Neutrophil (primary cell): ENCODE results near the gene ACP4.

ENCODE experiments used
- H3K27ac ChIP-seq: fragments of 200-600 bp; sonication (generic); 2 replicates; pipeline ENCODE4 v1.5.1; 2016; ENCODE audit warnings: mild to moderate bottlenecking, moderate library complexity
- H3K27me3 ChIP-seq: fragments of 200-600 bp; sonication (generic); 2 replicates; pipeline ENCODE4 v1.6.0; 2016; ENCODE audit warnings: mild to moderate bottlenecking
- H3K36me3 ChIP-seq: fragments of 200-600 bp; sonication (generic); 2 replicates; pipeline ENCODE4 v1.5.1; 2017
- H3K4me1 ChIP-seq, 2 experiments: fragments of 200-600 bp in 1 of 2; sonication (generic) in 1 of 2; 1 replicate in 1 of 2; 2 replicates in 1 of 2; pipeline versions ENCODE4 v1.5.1 to v1.6.1; 2013 to 2016; ENCODE audit warnings: low read depth in 1 of 2, low read length in 1 of 2, mild to moderate bottlenecking in 1 of 2, moderate library complexity in 1 of 2; ENCODE audit not compliant: control insufficient read depth in 1 of 2, insufficient read depth in 1 of 2
- H3K4me3 ChIP-seq, 2 experiments: fragments of 200-600 bp in 1 of 2; sonication (generic) in 1 of 2; 1 replicate in 1 of 2; 2 replicates in 1 of 2; pipeline ENCODE4 v1.5.1; 2013 to 2016; ENCODE audit warnings: low read depth in 1 of 2, low read length in 1 of 2, mild to moderate bottlenecking in 1 of 2, moderate library complexity in 1 of 2
- H3K9me3 ChIP-seq: fragments of 200-600 bp; sonication (generic); 2 replicates; pipeline ENCODE4 v1.5.1; 2016
- TF ChIP-seq, protein P1 (sequence below): fragments of 200-600 bp; sonication (generic); IDR thresholded peaks from 2 replicates; pipeline ENCODE4 v1.5.1; 2016; ENCODE audit warnings: antibody characterized with exemption

ACP4 gene

DNA sequence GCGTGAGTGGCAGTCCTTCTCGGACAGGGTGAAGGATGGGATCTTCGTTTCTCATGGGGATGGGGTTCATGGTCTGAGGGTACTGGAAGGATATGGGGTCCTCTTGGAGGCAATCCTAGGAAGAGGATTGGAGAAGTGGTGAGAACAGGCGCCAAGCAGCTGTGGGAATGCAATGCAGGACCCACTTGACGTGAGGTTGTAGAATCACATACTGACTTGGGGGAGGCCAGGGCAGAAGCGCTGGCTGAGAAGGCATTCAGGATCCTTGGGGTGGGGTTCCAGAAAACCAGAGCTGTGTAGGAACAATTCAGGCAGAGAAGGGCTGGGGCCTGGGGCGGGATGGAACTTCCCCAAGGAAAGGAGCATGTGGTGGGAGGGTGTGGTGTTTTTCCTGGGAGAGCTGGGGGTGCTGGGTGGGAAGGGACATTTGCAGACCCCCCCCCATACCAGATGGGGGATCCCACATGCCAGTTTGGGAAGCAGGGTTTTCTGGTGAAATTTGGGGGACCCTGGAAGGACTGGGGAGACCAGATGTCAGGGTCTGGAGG, 32.5 kb downstream of the ACP4 start:
- H3K4me3 ChIP-seq, result no peak overlapping the region
- TF ChIP-seq, protein P1, sequence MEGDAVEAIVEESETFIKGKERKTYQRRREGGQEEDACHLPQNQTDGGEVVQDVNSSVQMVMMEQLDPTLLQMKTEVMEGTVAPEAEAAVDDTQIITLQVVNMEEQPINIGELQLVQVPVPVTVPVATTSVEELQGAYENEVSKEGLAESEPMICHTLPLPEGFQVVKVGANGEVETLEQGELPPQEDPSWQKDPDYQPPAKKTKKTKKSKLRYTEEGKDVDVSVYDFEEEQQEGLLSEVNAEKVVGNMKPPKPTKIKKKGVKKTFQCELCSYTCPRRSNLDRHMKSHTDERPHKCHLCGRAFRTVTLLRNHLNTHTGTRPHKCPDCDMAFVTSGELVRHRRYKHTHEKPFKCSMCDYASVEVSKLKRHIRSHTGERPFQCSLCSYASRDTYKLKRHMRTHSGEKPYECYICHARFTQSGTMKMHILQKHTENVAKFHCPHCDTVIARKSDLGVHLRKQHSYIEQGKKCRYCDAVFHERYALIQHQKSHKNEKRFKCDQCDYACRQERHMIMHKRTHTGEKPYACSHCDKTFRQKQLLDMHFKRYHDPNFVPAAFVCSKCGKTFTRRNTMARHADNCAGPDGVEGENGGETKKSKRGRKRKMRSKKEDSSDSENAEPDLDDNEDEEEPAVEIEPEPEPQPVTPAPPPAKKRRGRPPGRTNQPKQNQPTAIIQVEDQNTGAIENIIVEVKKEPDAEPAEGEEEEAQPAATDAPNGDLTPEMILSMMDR, result no peak
- H3K27ac ChIP-seq, result no peak overlapping the region
- peaks cover 73% of the 10 kb centered on the region for H3K27me3 ChIP-seq
- H3K9me3 ChIP-seq, result no peaks in the 10 kb centered on the region
- H3K36me3 ChIP-seq, result no peaks in the 10 kb centered on the region
- H3K4me1 ChIP-seq, result peaks cover 0 to 3% of the 10 kb centered on the region in 2 experiments

DNA sequence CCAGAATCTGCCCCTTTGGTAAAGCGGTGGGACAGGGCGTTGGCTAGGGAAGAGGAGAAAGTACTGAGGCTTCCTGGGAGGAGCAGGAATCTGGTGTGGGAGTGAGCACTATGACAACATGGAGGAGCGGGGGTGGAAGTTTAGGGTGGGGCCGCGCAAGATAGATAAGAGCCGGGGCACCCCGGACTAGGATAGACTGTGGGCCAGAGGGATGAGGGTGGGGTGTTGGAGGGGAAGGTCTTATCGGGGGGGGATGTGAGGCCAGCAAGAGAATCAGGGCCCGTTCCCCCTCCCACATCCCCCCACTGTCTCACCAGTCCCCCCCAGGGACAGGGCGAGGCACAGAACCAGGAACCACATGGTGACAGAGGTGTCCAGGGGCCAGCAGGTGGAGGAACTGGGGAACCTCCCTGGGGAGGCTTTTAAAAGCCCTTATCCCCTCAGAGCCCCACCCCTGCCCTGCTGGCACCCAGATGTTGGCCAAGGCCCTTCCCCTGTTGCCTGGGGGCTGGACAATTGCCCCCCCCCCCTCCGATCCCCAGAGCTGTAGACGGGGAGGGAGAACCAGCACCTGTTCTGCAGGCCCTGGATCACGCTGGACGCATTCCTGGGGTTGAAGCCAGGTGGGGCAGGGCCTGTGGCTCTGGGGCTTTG, 33.3 kb downstream of the ACP4 start, which contains the start of gene KLK1:
Gene KLK1 (minus strand): TSS at position 399 of the 654 bp plus-strand sequence. CDS start 39 bp downstream, at position 360.
- peaks cover 65% of the 10 kb centered on the region for H3K27me3 ChIP-seq
- H3K4me1 ChIP-seq, result no peaks in the 10 kb centered on the region
- TF ChIP-seq, protein P1, result no peak
- no peak within 1 kb of the TSS for H3K4me3 ChIP-seq
- no peak within 1 kb of the TSS for H3K27ac ChIP-seq
- no peaks in the 10 kb centered on the region for H3K36me3 ChIP-seq
- H3K9me3 ChIP-seq, result no peaks in the 10 kb centered on the region

DNA sequence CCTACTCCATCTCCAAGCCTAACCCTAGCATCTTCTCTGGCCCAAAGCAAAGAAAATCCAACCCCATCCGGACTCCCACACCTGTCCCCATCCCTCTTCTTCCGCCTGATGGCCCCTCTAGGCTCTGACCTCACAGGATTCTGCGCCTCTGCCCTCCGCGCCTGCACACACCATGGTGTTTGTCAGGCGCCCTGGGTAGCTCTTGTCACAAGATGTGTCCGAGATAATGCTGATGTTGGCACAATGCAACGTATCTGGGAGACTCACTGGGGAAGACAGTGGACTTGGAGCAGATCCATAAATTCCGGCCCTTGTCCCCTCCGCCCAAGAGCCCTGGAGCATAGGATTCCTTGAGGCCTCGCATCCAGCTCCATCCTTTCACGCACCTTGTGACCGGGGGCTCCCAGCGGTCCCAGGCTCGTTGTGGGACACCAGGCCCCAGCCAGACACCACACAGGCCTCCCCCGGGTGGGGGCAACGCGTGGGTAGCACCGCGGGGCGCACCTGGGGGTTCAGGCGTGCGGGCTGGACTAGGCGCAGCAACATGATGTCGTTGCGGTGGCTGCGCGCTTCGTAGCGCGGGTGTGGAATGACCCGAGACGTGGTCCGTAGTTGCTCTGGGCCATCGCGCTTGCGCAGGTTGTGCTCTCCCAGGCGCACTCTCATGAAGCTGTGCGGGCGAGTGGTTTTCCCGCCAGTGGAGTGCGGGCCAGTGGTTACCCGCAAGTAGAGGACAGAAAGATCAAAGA, 36.5 kb downstream of the ACP4 start:
- no peaks in the 10 kb centered on the region for H3K36me3 ChIP-seq
- H3K27me3 ChIP-seq, result peaks cover 51% of the 10 kb centered on the region
- no peak overlapping the region for H3K27ac ChIP-seq
- H3K9me3 ChIP-seq, result no peaks in the 10 kb centered on the region
- TF ChIP-seq, protein P1, result no peak
- no peak overlapping the region for H3K4me3 ChIP-seq
- H3K4me1 ChIP-seq, result no peaks in the 10 kb centered on the region

DNA sequence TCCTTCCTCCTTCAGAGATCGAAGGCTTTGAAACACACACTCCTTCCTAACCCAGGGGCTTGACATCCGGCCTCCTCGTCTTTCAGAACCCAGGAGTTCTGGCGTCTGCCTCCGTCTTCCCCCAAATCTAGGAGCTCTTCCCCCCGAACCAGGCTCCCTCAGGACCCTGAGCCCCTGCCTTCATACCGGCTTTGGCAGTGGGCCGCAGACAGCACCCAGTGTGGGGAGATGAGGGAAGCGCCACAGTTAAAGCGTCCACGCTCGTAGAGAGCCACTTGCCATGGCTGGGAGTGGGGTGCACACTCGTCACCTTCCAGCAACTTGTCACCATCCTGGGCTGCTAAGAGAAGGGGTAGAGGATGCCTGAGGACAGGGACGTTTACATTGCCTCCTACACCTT, 37.3 kb downstream of the ACP4 start:
- no peak overlapping the region for H3K4me3 ChIP-seq
- no peaks in the 10 kb centered on the region for H3K9me3 ChIP-seq
- no peaks in the 10 kb centered on the region for H3K36me3 ChIP-seq
- peaks cover 45% of the 10 kb centered on the region for H3K27me3 ChIP-seq
- H3K4me1 ChIP-seq, result no peaks in the 10 kb centered on the region
- H3K27ac ChIP-seq, result no peak overlapping the region
- TF ChIP-seq, protein P1, result no peak

DNA sequence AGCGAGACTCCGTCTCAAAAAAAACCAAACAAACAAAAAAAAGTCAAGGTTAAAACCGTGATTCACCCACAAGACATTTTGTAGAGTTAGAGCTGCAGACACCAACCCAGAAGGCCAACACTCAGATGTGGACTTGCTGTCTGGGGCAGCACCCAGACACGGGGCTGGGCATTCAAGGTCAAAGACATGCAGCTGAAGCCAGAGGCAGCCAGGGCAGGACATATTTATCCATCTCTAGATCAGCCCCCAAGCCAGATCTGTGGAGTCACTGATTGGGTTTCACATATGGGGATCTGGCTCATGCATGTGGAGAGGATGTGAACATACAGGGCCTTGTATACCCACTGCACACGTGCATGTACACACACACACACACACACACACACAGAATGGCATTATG, 39.6 kb downstream of the ACP4 start:
- H3K27ac ChIP-seq, result no peak overlapping the region
- H3K4me1 ChIP-seq, result no peaks in the 10 kb centered on the region
- no peaks in the 10 kb centered on the region for H3K9me3 ChIP-seq
- peaks cover 53% of the 10 kb centered on the region for H3K27me3 ChIP-seq
- H3K4me3 ChIP-seq, result no peak overlapping the region
- TF ChIP-seq, protein P1, result no peak
- no peaks in the 10 kb centered on the region for H3K36me3 ChIP-seq
